Suprapubic skin (tissue), 3 donors: Measurements from ENCODE around the gene SLC6A11.

Experiments used
- EP300 ChIP-seq: sonication (generic); formaldehyde crosslinking; IDR thresholded peaks from one replicate; pipeline ENCODE4 v1.6.1; 2017; ENCODE audit warnings: antibody characterized with exemption
- POLR2A ChIP-seq, 2 donors: fragments of 450-650 bp; IDR thresholded peaks; one replicate each; pipeline ENCODE4 v1.6.1; 2017; ENCODE audit warnings: antibody characterized with exemption in 2 of 2, mild to moderate bottlenecking in 2 of 2, moderate library complexity in 2 of 2
- TF ChIP-seq, protein P1 (sequence below), 2 donors: fragments of 200-600 bp in 1 of 2; fragments of 450-650 bp in 1 of 2; sonication (generic) in 1 of 2; IDR thresholded peaks; one replicate each; pipeline ENCODE4 v1.5.1; 2016 to 2019; ENCODE audit warnings: antibody characterized with exemption in 2 of 2, mild to moderate bottlenecking in 1 of 2, moderate library complexity in 1 of 2

DNA sequence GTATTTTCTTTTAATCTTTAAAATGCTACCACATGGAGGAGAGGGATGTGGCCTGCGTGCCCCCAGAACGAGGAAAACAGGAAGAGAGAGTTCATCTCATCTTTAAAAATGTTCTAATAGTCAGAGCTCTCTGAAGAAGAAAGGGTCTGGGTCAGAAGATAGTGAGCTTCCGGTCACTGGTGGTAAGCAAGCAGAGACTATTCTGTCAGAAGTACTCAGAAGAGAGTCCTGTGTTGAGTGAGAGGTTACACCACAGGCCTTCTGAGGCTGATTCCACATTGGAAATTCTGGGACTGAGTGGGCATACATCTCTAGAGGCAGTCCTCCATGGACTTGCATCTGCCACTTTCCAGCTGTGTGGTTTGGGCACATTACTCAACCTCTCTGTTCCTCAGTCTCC is 94.3 kb downstream of the SLC6A11 start:
- TF ChIP-seq, protein P1, sequence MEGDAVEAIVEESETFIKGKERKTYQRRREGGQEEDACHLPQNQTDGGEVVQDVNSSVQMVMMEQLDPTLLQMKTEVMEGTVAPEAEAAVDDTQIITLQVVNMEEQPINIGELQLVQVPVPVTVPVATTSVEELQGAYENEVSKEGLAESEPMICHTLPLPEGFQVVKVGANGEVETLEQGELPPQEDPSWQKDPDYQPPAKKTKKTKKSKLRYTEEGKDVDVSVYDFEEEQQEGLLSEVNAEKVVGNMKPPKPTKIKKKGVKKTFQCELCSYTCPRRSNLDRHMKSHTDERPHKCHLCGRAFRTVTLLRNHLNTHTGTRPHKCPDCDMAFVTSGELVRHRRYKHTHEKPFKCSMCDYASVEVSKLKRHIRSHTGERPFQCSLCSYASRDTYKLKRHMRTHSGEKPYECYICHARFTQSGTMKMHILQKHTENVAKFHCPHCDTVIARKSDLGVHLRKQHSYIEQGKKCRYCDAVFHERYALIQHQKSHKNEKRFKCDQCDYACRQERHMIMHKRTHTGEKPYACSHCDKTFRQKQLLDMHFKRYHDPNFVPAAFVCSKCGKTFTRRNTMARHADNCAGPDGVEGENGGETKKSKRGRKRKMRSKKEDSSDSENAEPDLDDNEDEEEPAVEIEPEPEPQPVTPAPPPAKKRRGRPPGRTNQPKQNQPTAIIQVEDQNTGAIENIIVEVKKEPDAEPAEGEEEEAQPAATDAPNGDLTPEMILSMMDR (IDR thresholded peaks at IDR 0.05), result no peak
- no peak for TF ChIP-seq POLR2A (IDR thresholded peaks at IDR 0.05)
- TF ChIP-seq EP300, result no peak
